ENCODE data around the gene ADCY3. TPM values are rescaled to one million over a fixed set of nuclear protein-coding genes. Genes with fewer than 3 reads are reported as not detected.

ADCY3 gene
- total and polyA plus RNA-seq, 9 of the 15 experiments (the other 6 are each of a cell fraction or from before 2014, with no cell fraction given), result 1.5 to 54.8 (median 26.3) TPM

DNA sequence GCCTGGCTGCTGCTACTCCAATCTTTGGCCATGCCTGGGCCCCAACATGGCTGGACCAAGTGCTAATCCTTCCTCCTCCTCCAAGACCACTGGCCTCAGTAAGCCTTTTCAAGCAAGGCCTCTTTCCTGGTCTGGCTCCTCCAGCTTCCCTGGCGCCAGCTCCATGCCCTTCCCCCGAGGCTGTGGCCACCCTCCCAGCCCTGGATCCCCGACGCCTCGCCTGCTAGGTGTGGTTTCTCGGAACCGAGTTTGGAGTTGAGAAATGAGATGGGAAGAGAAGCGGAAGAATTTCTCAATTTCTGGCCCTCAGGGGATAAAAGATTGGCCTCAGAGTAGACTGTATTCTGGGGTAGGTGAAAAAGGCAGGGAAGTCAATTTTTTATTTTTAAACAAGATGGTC lies 46.4 kb downstream of the ADCY3 start (continued):
- TF ChIP-seq USF1 (CRISPR knock-in tag; IDR thresholded peaks at IDR 0.05), result no peak
- no peak for TF ChIP-seq GTF2A2 (tag; IDR thresholded peaks at IDR 0.05)
- no peak for TF ChIP-seq ZNF224 (CRISPR knock-in tag; IDR thresholded peaks at IDR 0.05)
- no peak for TF ChIP-seq ESRRB (CRISPR knock-in tag; IDR thresholded peaks at IDR 0.05; ENCODE audit: borderline replicate concordance)
- TF ChIP-seq ZNF699 (CRISPR knock-in tag; IDR thresholded peaks at IDR 0.05; ENCODE audit: insufficient replicate concordance), result no peak

GRCh38 chr2:24872344-24873115 lies 47.5 kb downstream of the ADCY3 start:
- FAIRE-seq (no peak), ATAC-seq (no peak), DNase-seq (ENCODE audit: extremely low read depth in 1 of 4, low spot score in 3 of 4) (no peak)
- POLR2A ChIA-PET, result no interaction called here
- no peak overlapping the region for H3K4me3 ChIP-seq
- in situ Hi-C loops (cut with MboI), result no loop called here
- BruUV-seq (replicated peaks), result no TSS peak
- no peak overlapping the region for H3K27ac ChIP-seq (ENCODE audit: extremely low read depth, low read depth, low read length)
- intact Hi-C loops (cut with micrococcal nuclease), result no loop called here
- peaks cover 20% of the 10 kb centered on the region; the same call in 2 of the 3 replicates for H3K36me3 ChIP-seq (ENCODE audit: control insufficient read depth, insufficient read depth, low read length)
- CTCF ChIA-PET (ENCODE audit: low intra/inter-chr PET ratio), result no interaction called here
- H2AFZ ChIP-seq (ENCODE audit: low read depth, low read length), result no peak overlapping the region
- H3K27me3 ChIP-seq (ENCODE audit: control insufficient read depth in 2 of 2, insufficient read depth in 2 of 2, low read length in 2 of 2), result no peaks in the 10 kb centered on the region
- H3K9me1 ChIP-seq (ENCODE audit: control insufficient read depth, insufficient read depth, low read length), result no peaks in the 10 kb centered on the region
- 91% methylated on average over 16 of the region's 19 CpGs for WGBS (ENCODE audit: insufficient coverage, low coverage, missing lambda C conversion rate)
- no peaks in the 10 kb centered on the region for H3K9me3 ChIP-seq (replicated peaks; ENCODE audit: control insufficient read depth, insufficient read depth, low read depth, low read length)
- 0 out of 4 replicates have a peak overlapping the region, but pooled peaks of 1 of the 2 experiments have one; percentile 21 for H3K9ac ChIP-seq (ENCODE audit: insufficient read depth in 1 of 2, low read depth in 2 of 2, low read length in 2 of 2)
- TF ChIP-seq RBFOX2 (IDR thresholded peaks at IDR 0.05; ENCODE audit: low read depth, low read length) (no peak), ZNF12 (CRISPR knock-in tag; IDR thresholded peaks at IDR 0.05) (no peak), GATAD2B (IDR thresholded peaks at IDR 0.05; ENCODE audit: borderline replicate concordance) (no peak), IRF1 (CRISPR knock-in tag; IDR thresholded peaks at IDR 0.05; ENCODE audit: borderline replicate concordance) (no peak), NR2C2 (CRISPR knock-in tag; IDR thresholded peaks at IDR 0.05) (no peak), NR2C2 (tag; IDR thresholded peaks at IDR 0.05) (no peak), ZNF609 (CRISPR knock-in tag; IDR thresholded peaks at IDR 0.05; ENCODE audit: borderline replicate concordance) (no peak)
- no peak overlapping the region for H3K4me2 ChIP-seq (ENCODE audit: insufficient read depth, low read length)
- H3K79me2 ChIP-seq (ENCODE audit: control insufficient read depth, insufficient read depth, low read length), result no peaks in the 10 kb centered on the region
- peaks cover 0 to 13% of the 10 kb centered on the region in 2 experiments; a peak in 2 of 5 replicates for H3K4me1 ChIP-seq (replicated peaks in 1 of 2; ENCODE audit: control insufficient read depth in 2 of 2, insufficient read depth in 2 of 2, low read length in 2 of 2)
- peaks cover 5% of the 10 kb centered on the region; the same call in 1 of the 2 replicates for H4K20me1 ChIP-seq (replicated peaks; ENCODE audit: control insufficient read depth, insufficient read depth, low read length)
